GM10847 (cell line): ENCODE measurements around the gene ECI1.

Experiments used
- POLR2A ChIP-seq: IDR thresholded peaks from 2 replicates; pipeline ENCODE4 v1.6.1; 2011; ENCODE audit not compliant: insufficient read length; ENCODE audit errors: extremely low read depth

The ECI1 gene

DNA sequence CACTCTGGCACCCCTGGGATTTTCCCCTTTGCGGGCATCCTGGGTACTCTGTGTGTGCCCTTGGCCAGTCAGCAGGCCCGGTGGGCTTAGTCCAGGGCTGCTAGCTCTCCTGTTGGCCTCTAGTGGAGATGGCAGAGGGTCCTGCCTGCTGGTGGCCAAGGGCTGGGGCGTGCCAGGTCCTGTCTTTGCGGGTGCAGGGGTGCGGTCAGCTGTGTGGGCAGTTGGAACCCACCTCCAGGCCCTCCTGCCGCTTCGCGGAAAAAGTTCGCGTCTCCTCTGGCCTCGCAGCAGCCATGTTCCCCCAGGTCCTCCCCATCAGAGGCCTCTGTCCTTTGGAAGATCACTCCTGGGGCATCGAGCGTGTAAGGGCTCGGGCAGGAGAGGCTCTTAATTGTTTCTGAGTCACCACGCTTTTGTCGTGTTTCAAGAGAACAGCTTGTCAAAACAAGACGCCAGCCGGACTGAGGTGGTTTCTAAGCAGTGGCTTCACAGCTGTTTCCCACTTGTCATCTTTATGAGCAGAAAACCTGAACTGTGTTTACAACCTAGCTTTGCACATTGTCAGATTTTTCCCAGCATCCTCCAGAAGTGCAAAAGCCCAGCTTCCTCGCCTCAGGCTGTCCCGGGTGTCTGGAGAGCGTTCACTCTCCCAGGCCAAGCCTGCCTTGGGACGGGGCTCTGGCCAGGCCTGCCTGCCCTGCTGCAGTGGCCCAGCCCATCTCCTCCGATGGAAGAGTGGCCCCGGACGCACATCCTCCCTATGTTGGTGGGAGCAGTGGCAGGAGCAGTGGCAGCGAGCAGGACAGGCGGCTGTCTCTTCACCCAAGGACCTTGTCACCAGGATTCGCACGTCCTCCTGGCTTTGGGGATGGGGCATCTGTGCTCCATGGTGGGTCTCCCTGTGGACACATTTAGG, 20.1 kb downstream of the ECI1 start:
- no peak for TF ChIP-seq POLR2A

- TF ChIP-seq POLR2A, result no peak
These were observed 21.0 kb downstream of the ECI1 start for GRCh38 chr16:2230376-2230775.

DNA sequence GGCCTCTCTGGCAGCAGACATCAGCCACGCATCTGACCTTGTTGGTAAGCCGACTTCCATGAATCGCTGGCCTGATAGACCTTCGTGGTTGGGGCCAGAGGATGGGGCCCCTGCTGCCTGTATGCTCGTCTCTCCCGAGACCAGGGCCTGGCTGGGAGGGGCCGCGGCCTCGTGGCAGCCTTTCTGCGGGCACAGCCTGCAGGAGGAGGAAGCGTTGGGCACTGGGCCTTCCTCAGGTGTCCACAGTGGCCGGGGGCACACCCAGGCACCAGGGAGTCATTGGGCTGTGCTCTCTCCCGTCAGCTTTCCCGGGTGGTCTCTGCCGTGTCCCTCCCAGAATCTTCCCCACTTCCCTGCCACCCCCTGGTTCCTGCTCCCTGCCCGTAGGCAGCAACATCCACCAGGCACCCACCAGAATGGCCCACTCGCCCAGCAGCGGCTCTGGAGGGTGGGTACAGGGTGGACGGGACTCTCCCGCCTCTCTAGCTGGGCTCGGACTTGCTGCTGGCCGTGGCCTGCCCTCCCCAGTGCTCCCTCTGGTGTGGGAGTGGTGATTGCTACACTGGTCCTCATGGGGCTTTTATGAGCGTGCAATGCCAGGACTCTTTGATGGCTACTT, 21.6 kb downstream of the ECI1 start:
- no peak for TF ChIP-seq POLR2A

GRCh38 chr16:2229091-2229490, 22.3 kb downstream of the ECI1 start:
- TF ChIP-seq POLR2A, result no peak

DNA sequence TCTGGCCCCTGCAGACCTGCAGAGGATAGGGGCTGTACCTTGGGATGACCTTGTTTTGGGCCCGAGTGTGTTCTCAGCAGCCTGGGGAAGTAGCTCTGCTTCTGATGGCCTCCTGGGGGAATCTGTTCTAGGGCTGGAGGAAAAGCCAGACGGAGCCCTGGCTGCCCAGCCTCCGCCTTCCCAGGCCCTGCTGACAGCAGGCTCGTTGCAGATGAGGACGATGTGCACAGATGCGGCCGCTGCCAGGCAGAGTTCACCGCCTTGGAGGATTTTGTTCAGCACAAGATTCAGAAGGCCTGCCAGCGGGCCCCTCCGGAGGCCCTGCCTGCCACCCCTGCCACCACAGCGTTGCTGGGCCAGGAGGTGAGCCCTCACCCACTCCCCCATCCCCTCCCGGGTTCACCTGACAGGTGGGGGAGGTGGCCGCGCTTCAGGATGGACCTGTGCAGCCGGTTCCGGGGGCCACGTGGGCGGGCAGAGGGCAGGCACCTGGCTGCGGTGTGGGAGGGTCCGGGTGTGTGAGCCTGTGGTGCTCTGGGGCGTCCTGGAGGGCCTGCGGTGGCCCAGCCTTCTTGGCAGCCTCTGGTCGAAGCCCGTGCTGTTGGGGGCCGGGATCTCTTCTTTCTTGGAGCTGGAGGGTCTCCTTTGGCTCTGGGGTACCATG, 23.1 kb downstream of the ECI1 start:
- no peak for TF ChIP-seq POLR2A

GRCh38 chr16:2226918-2227317, 24.5 kb downstream of the ECI1 start:
- no peak for TF ChIP-seq POLR2A

- no peak for TF ChIP-seq POLR2A
These were observed 25.1 kb downstream of the ECI1 start for GRCh38 chr16:2226245-2226793.

GRCh38 chr16:2223942-2224486, 27.4 kb downstream of the ECI1 start:
- TF ChIP-seq POLR2A, result no peak

GRCh38 chr16:2223221-2223941, 28.0 kb downstream of the ECI1 start, which contains the start of gene E4F1:
E4F1 (plus strand) TSS chr16:2223591; CDS start chr16:2223614, 23 bp downstream.
- TF ChIP-seq POLR2A, result peak; percentile 97

- no peak for TF ChIP-seq POLR2A
These were observed 35.1 kb downstream of the ECI1 start for GRCh38 chr16:2216330-2216729.

DNA sequence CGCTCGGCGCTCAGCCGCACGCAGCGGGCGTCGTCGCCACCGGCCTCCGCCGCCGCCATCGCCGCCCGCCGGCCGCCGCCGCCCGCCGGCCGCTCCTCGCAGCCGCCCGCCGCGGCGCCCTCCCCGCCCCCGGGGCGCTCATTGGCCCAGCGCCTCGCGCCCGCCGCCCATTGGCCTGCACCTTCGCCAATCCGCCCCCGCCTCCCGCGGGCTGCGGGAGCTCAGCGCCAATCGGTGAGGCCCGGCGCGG, 36.7 kb downstream of the ECI1 start, which contains the start of gene PGP:
Gene PGP (minus strand): TSS at position 122 of the 250 bp plus-strand sequence. CDS start 63 bp downstream, at position 59.
- no peak for TF ChIP-seq POLR2A

DNA sequence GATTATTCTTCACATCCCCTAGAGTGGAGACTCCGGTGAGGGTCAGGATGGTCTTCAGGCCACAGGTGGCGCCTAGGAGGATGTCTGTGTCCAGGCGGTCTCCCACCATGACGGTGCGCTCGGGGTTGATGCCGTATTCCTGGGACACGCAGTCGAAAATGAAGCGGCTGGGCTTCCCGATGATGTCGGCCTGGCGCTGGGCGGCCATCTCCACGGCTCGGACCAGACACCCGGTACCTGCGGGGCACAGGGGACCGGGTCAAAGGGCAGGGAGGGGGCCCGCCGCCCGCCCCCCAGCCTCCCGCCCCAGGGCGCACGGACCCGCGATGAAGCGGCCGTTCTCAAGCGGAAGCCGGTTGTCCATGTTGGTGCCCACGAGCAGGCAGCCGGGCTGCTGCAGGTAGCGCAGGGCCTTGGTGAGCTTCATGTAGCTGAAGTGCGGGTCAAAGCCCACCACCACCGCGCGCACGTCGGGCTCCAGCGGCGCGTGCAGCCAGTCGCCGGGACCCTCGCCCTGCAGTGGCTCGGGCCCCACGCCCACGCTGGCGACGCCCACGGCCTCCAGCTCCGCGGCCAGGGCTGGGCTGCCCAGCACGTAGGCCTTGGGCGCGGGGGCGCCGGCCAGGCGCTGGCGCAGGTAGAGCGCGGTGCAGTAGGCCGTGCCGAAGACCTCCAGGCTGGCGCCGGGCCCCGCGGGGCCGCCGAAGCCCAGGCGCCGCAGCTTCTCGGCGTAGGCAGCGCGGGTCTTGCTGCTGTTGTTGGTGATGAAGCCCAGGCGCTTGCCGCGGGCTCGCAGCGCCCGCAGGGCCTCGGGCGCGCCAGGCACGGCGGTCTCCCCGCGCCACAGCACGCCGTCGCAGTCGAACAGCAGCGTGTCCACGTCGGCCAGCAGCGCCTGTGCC, 37.3 kb downstream of the ECI1 start:
- TF ChIP-seq POLR2A, result no peak

- TF ChIP-seq POLR2A, result no peak
These were observed 38.7 kb downstream of the ECI1 start for GRCh38 chr16:2212362-2213324.

DNA sequence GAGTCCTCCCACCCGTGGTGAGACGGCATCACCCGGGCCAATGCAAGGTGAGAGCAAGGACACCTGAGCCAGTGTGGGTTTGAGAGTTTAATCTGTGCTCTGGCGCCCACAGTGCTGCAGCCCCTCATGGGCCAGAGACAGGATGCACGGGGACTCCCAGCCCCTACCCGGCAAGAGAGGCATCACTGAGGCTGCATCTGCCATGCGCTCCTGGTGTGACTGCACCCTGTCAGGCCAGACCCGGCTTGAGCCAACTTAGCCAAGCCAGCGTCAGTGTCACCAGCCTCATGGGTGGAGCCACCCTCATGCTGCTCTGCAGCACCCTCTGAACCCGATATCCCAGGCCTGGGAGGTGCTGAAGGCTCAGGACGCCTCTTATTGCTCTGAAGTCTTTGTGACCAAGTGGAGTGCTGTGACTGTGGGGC, 39.5 kb downstream of the ECI1 start:
- TF ChIP-seq POLR2A, result no peak
